ENCODE measurements around the gene LSP1. TPM values are rescaled to one million over a fixed set of nuclear protein-coding genes. Genes with fewer than 3 reads are reported as not detected.
A peak's percentile ranks its signal among the peaks of the same experiment; 100 is the strongest.

Gene LSP1
- total RNA-seq, 1 experiment from 2014 or later: 0.90 TPM

GRCh38 chr11:1822648-1823375 is 30.1 kb upstream of the LSP1 start:
- Histone ChIP-seq H3K27me3 (ENCODE audit: control insufficient read depth, insufficient read depth, low read length) (no peaks in the 10 kb centered on the region), H3K36me3 (ENCODE audit: control insufficient read depth, insufficient read depth, low read length) (no peaks in the 10 kb centered on the region), H3K9me3 (ENCODE audit: control insufficient read depth, insufficient read depth, low read depth, low read length) (peaks cover 2% of the 10 kb centered on the region; the same call in 1 of the 2 replicates), H3K4me3 (ENCODE audit: low read depth in 2 of 2, low read length in 2 of 2) (no peak overlapping the region), H3K4me1 (ENCODE audit: control insufficient read depth, insufficient read depth, low read length) (peaks cover 41% of the 10 kb centered on the region), H3K27ac (ENCODE audit: low read length) (peak overlapping the region; percentile 44; the same call in 1 of the 2 replicates)
- BruUV-seq (replicated peaks): no TSS peak
- no peak for DNase-seq (ENCODE audit: low read depth, low spot score)
- intact Hi-C loops (cut with micrococcal nuclease; ENCODE audit: unreplicated experiment) (loop anchor here (10.0 kb wide), 1 partner anchor 278 kb away; no protein-coding TSS in a partner anchor), in situ Hi-C loops (cut with HindIII; ENCODE audit: low pct_unique_long_range_greater_than_20kb, low sequenced_read_pairs) (no loop called here)
- TF ChIP-seq TCF7L2 (IDR thresholded peaks at IDR 0.05; ENCODE audit: low read depth, low read length) (no peak), REST (IDR thresholded peaks at IDR 0.05; ENCODE audit: insufficient read depth in 1 of 2, low read depth in 2 of 2, low read length in 1 of 2) (no peak), POLR2AphosphoS5 (IDR thresholded peaks at IDR 0.05; ENCODE audit: low read depth, low read length) (no peak), SIN3A (IDR thresholded peaks at IDR 0.05; ENCODE audit: borderline replicate concordance, insufficient read depth, low read depth, low read length) (no peak), CTCF (IDR thresholded peaks at IDR 0.05) (no peak)
- POLR2A ChIA-PET: no interaction called here
- CTCF ChIA-PET: interaction anchor here (0.6 to 1.6 kb wide), 3 partner anchors 10 to 133 kb away, joined by 4 to 12 read pairs (median 8); no protein-coding TSS in a partner anchor
- ATAC-seq: no peak

- DNase-seq (ENCODE audit: low read depth, low spot score) (no peak), ATAC-seq (no peak)
- no peaks in the 10 kb centered on the region for H3K36me3 ChIP-seq (ENCODE audit: control insufficient read depth, insufficient read depth, low read length)
- ChIA-PET POLR2A (no interaction called here), CTCF (interaction anchor here (0.5 to 1.6 kb wide), 4 partner anchors 9 to 130 kb away, joined by 3 to 12 read pairs (median 7); no protein-coding TSS in a partner anchor)
- H3K27ac ChIP-seq (ENCODE audit: low read length): peak overlapping the region; percentile 44; the same call in 1 of the 2 replicates
- H3K4me3 ChIP-seq (ENCODE audit: low read depth in 2 of 2, low read length in 2 of 2): no peak overlapping the region
- TF ChIP-seq CTCF (IDR thresholded peaks at IDR 0.05) (no peak), REST (IDR thresholded peaks at IDR 0.05; ENCODE audit: insufficient read depth in 1 of 2, low read depth in 2 of 2, low read length in 1 of 2) (no peak), TCF7L2 (IDR thresholded peaks at IDR 0.05; ENCODE audit: low read depth, low read length) (no peak), SIN3A (IDR thresholded peaks at IDR 0.05; ENCODE audit: borderline replicate concordance, insufficient read depth, low read depth, low read length) (no peak), POLR2AphosphoS5 (IDR thresholded peaks at IDR 0.05; ENCODE audit: low read depth, low read length) (no peak)
- H3K4me1 ChIP-seq (ENCODE audit: control insufficient read depth, insufficient read depth, low read length): peaks cover 49% of the 10 kb centered on the region
- H3K27me3 ChIP-seq (ENCODE audit: control insufficient read depth, insufficient read depth, low read length): no peaks in the 10 kb centered on the region
- intact Hi-C loops (cut with micrococcal nuclease; ENCODE audit: unreplicated experiment): loop anchor here (10.0 kb wide), 1 partner anchor 279 kb away; no protein-coding TSS in a partner anchor
- no TSS peak for BruUV-seq (replicated peaks)
- no peaks in the 10 kb centered on the region; the same call in 1 of the 2 replicates for H3K9me3 ChIP-seq (ENCODE audit: control insufficient read depth, insufficient read depth, low read depth, low read length)
- in situ Hi-C loops (cut with HindIII; ENCODE audit: low pct_unique_long_range_greater_than_20kb, low sequenced_read_pairs): no loop called here
Measured at GRCh38 chr11:1823376-1824220, 29.3 kb upstream of the LSP1 start.

Data from Panc1 (cell line).